Vagina (tissue), 2 donors: ENCODE measurements around the gene PDE10A. TPM values are rescaled to one million over a fixed set of nuclear protein-coding genes. Genes with fewer than 3 reads are reported as not detected.

Source experiments
- DNase-seq, 2 donors: peaks; one replicate each; pipeline ENCODE4 v3.0.0-alpha.2; 2017; ENCODE audit errors: extremely low spot score in 2 of 2
- H3K27ac ChIP-seq: fragments of 200-600 bp; sonication (generic); one replicate; pipeline ENCODE4 v1.5.1; 2019
- H3K27me3 ChIP-seq: fragments of 200-600 bp; sonication (generic); one replicate; pipeline ENCODE4 v1.5.1; 2019
- H3K36me3 ChIP-seq, 2 donors: fragments of 200-600 bp; sonication (generic); one replicate each; pipeline ENCODE4 v1.5.1; 2017 to 2019
- H3K4me1 ChIP-seq: fragments of 200-600 bp; sonication (generic); one replicate; pipeline ENCODE4 v1.5.1; 2019
- H3K4me3 ChIP-seq, 2 donors: fragments of 200-600 bp; sonication (generic); 1 replicate in 1 of 2; 2 replicates in 1 of 2; pipeline ENCODE4 v1.5.1; 2016 to 2019
- H3K9me3 ChIP-seq: fragments of 200-600 bp; sonication (generic); one replicate; pipeline ENCODE4 v1.5.1; 2019
- POLR2A ChIP-seq, 2 donors: fragments of 450-650 bp; IDR thresholded peaks; one replicate each; pipeline ENCODE4 v1.6.1; 2017; ENCODE audit warnings: antibody characterized with exemption in 2 of 2, mild to moderate bottlenecking in 2 of 2, moderate library complexity in 2 of 2
- POLR2AphosphoS5 ChIP-seq, 2 donors: sonication (generic); formaldehyde crosslinking; IDR thresholded peaks; one replicate each; pipeline ENCODE4 v1.9.0; 2017; ENCODE audit warnings: antibody characterized with exemption in 2 of 2, mild to moderate bottlenecking in 2 of 2, low read depth in 1 of 2; ENCODE audit not compliant: insufficient read depth in 1 of 2
- intact Hi-C: fragments of 100-400 bp; cut with DNase I; formaldehyde crosslinking; loops from one replicate; pipeline ENCODE4 v1.15.1; 2023
- total RNA-seq: library from RNA; depleted of rRNA; stranded (reverse); fragments of >200 nt; gene quantifications from one replicate; pipeline ENCODE4 v1.2.3, GENCODE V29; 2016
- TF ChIP-seq, protein P1 (sequence below), 3 experiments: fragments of 450-650 bp in 2 of 3; fragments of 200-600 bp in 1 of 3; sonication (generic) in 1 of 3; IDR thresholded peaks; one replicate each; pipeline ENCODE4 v1.5.1; 2017 to 2019; ENCODE audit warnings: antibody characterized with exemption in 3 of 3, mild to moderate bottlenecking in 2 of 3, moderate library complexity in 2 of 3

The PDE10A gene
- total RNA-seq, 1 donor from 2014 or later = 15.0 TPM

DNA sequence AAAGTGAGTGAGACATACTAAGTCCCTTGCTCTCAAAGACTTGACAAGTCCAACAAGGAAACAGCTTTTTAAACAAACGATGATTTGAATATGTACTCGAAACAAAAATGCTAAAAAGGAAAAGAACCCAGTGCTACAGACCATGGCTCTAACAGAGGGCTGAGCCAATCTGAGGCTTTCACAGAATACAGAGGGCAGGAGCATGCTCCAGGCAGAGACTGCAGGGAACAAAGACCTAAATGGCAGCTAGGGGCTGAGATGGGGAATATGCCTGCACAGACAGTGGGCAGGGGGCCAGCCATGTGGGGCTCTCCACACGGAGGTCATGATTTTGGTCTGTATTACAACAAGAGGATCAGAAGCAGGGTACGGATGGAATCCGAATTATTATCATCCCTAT, 322.5 kb downstream of the PDE10A start:
- TF ChIP-seq POLR2A (IDR thresholded peaks at IDR 0.05) = no peak
- TF ChIP-seq, protein P1, sequence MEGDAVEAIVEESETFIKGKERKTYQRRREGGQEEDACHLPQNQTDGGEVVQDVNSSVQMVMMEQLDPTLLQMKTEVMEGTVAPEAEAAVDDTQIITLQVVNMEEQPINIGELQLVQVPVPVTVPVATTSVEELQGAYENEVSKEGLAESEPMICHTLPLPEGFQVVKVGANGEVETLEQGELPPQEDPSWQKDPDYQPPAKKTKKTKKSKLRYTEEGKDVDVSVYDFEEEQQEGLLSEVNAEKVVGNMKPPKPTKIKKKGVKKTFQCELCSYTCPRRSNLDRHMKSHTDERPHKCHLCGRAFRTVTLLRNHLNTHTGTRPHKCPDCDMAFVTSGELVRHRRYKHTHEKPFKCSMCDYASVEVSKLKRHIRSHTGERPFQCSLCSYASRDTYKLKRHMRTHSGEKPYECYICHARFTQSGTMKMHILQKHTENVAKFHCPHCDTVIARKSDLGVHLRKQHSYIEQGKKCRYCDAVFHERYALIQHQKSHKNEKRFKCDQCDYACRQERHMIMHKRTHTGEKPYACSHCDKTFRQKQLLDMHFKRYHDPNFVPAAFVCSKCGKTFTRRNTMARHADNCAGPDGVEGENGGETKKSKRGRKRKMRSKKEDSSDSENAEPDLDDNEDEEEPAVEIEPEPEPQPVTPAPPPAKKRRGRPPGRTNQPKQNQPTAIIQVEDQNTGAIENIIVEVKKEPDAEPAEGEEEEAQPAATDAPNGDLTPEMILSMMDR (IDR thresholded peaks at IDR 0.05) = no peak
- TF ChIP-seq POLR2AphosphoS5 (IDR thresholded peaks at IDR 0.05; ENCODE audit: insufficient read depth in 1 of 2, low read depth in 1 of 2) = no peak
- no peaks in the 10 kb centered on the region for H3K36me3 ChIP-seq

DNA sequence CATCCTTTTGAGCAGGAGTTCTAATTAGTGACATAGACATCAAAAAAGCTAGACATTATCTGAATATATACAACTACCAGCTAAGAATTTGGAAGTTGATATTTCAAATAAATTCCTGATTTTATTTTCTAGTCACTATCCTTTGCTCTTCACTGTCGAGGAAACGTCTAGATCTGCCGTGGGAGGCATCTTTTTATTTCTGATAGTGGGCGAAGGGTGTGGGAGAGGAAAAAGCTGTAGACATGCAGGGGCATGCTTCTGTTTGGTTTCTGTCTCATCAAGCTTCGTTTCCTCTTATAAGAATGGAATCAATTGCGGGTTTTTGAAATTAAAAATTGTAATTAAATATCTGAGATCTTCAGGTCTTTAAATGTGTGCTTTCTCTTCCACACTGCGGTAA, 337.4 kb downstream of the PDE10A start:
- Histone ChIP-seq H3K27me3 (no peaks in the 10 kb centered on the region), H3K9me3 (no peaks in the 10 kb centered on the region), H3K4me1 (no peaks in the 10 kb centered on the region), H3K27ac (no peak overlapping the region), H3K36me3 (no peaks in the 10 kb centered on the region), H3K4me3 (no peak overlapping the region)
- no peak for DNase-seq
- TF ChIP-seq POLR2AphosphoS5 (IDR thresholded peaks at IDR 0.05; ENCODE audit: insufficient read depth in 1 of 2, low read depth in 1 of 2) = no peak
- no peak for TF ChIP-seq POLR2A (IDR thresholded peaks at IDR 0.05)
- TF ChIP-seq, protein P1 (IDR thresholded peaks at IDR 0.05) = no peak
- intact Hi-C loops = no loop called here

More for the DNA sequence above, 322.5 kb downstream of the PDE10A start:
- no peak for DNase-seq
- H3K27ac ChIP-seq = no peak overlapping the region
- no peaks in the 10 kb centered on the region for H3K9me3 ChIP-seq
- H3K27me3 ChIP-seq = no peaks in the 10 kb centered on the region
- intact Hi-C loops = no loop called here
- no peaks in the 10 kb centered on the region for H3K4me1 ChIP-seq
- H3K4me3 ChIP-seq = no peak overlapping the region

DNA sequence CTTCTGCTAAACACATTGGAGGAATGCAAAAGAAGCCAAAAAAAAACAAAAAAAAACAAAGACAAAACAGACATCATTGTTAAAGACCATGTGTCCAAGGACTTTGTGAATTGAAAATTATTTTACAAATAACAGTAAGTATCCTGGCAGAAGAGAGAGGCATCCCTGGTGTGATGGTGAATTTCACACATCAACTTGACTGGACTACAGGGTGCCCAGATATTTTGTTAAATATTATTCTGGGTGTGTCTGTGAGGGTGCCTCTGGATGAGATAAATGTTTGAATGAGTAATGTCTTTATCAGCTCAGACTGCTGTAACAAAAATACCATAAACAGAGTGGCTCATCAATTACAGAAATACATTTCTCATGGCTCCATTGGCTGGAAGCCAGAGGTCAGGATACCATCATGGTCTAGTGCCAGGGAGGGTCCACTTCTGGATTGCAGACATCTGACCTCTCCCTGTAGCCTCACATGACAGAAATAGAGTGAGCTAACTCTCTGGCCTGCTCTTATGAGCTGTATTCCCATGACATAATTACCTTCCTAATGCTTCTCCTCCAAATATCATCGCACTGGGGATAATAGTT, 341.4 kb downstream of the PDE10A start:
- intact Hi-C loops = no loop called here

DNA sequence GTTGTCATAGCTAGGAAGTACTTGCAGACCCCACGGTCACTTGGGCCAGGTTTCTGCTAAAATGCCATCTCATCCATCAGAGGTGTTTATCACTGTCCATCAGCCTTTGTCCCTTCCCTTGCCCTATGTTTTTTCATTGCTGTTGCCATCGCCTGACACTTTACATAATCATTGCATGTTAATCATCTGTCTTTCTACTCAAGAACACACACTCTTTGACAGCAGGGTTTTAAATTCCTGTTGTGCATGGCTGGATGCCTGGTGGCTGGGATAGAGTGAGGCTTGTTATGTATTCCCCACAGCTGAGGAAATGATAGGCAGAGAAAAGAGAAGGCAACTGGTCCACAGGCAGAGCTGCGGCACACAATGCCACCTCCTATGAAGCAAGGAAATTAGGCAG, 341.9 kb downstream of the PDE10A start:
- Histone ChIP-seq H3K27ac (no peak overlapping the region), H3K27me3 (no peaks in the 10 kb centered on the region), H3K36me3 (no peaks in the 10 kb centered on the region), H3K4me3 (no peak overlapping the region), H3K9me3 (no peaks in the 10 kb centered on the region), H3K4me1 (no peaks in the 10 kb centered on the region)
- intact Hi-C loops = no loop called here
- TF ChIP-seq, protein P1 (IDR thresholded peaks at IDR 0.05) = no peak
- no peak for DNase-seq

More for the DNA sequence above, 341.4 kb downstream of the PDE10A start:
- H3K27me3 ChIP-seq = no peaks in the 10 kb centered on the region
- DNase-seq = no peak
- H3K27ac ChIP-seq = no peak overlapping the region
- H3K9me3 ChIP-seq = no peaks in the 10 kb centered on the region
- TF ChIP-seq POLR2AphosphoS5 (IDR thresholded peaks at IDR 0.05; ENCODE audit: insufficient read depth in 1 of 2, low read depth in 1 of 2) (no peak), POLR2A (IDR thresholded peaks at IDR 0.05) (no peak)
- TF ChIP-seq, protein P1 (IDR thresholded peaks at IDR 0.05) = no peak
- no peaks in the 10 kb centered on the region for H3K36me3 ChIP-seq
- H3K4me3 ChIP-seq = no peak overlapping the region
- no peaks in the 10 kb centered on the region for H3K4me1 ChIP-seq

DNA sequence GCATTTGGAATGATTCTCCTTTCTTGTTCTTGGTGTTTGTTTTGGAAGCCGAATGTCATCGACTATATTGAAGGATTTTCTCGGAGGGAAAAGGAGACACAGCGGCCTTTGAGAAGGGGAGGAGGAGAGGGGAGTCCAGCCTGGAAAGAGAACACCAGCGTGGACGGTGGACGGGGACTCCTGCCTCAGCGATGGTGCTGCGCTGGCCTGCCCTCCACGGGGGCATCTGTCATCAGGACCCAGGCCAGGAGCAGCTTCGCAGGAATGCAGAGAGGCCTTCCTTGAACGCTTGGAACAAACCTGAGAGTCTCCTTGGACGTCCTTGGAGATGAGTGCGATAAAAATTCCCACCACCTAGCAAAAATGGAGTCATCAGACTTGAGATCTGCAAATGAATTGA, 345.3 kb downstream of the PDE10A start:
- Histone ChIP-seq H3K4me3 (no peak overlapping the region), H3K27ac (no peak overlapping the region), H3K9me3 (no peaks in the 10 kb centered on the region), H3K27me3 (no peaks in the 10 kb centered on the region), H3K4me1 (no peaks in the 10 kb centered on the region), H3K36me3 (no peaks in the 10 kb centered on the region)
- no peak for DNase-seq
- TF ChIP-seq, protein P1 (IDR thresholded peaks at IDR 0.05) = no peak
- TF ChIP-seq POLR2A (IDR thresholded peaks at IDR 0.05) (no peak), POLR2AphosphoS5 (IDR thresholded peaks at IDR 0.05; ENCODE audit: insufficient read depth in 1 of 2, low read depth in 1 of 2) (no peak)
- intact Hi-C loops = no loop called here
